IPS-NIHi11 (cell line): Measurements from ENCODE around the gene UNK.
"Not testable (repeated sequence)": the region's sequence is repeated elsewhere in the genome, so short reads cannot be mapped to it uniquely, and the experiment has no call there.

Experiments used
- DNase-seq: peaks from one replicate; pipeline ENCODE4 v3.0.0; 2012; ENCODE audit warnings: mixed read lengths, low spot score

The UNK gene

GRCh38 chr17:75807861-75808260 lies 23.3 kb downstream of the UNK start:
- DNase-seq, result no peak

- no peak for DNase-seq
Measured at GRCh38 chr17:75808549-75808904, 23.9 kb downstream of the UNK start.

GRCh38 chr17:75808905-75809621 lies 24.5 kb downstream of the UNK start:
- DNase-seq, result no peak

GRCh38 chr17:75809631-75810111 lies 25.1 kb downstream of the UNK start:
- no peak for DNase-seq

GRCh38 chr17:75810216-75810615 lies 25.6 kb downstream of the UNK start:
- DNase-seq, result no peak

- DNase-seq, result not testable (repeated sequence)
Measured at GRCh38 chr17:75810756-75811155, 26.1 kb downstream of the UNK start.

GRCh38 chr17:75811174-75811573 lies 26.6 kb downstream of the UNK start:
- DNase-seq, result no peak

- no peak for DNase-seq
Measured at GRCh38 chr17:75812096-75813013, 27.7 kb downstream of the UNK start.

GRCh38 chr17:75813081-75814020 lies 28.7 kb downstream of the UNK start:
- DNase-seq, result no peak

- DNase-seq, result no peak
Measured at GRCh38 chr17:75814021-75814395, 29.4 kb downstream of the UNK start.

GRCh38 chr17:75814900-75815373 lies 30.3 kb downstream of the UNK start:
- no peak for DNase-seq

- DNase-seq, result no peak
Measured at GRCh38 chr17:75815399-75815798, 30.8 kb downstream of the UNK start.

- DNase-seq, result no peak
Measured at GRCh38 chr17:75816693-75817092, 32.1 kb downstream of the UNK start.

- no peak for DNase-seq
Measured at GRCh38 chr17:75817571-75817970, 33.0 kb downstream of the UNK start.

- no peak for DNase-seq
Measured at GRCh38 chr17:75818326-75818885, 33.8 kb downstream of the UNK start.

GRCh38 chr17:75819116-75819515 lies 34.5 kb downstream of the UNK start:
- DNase-seq, result no peak

- DNase-seq, result no peak
Measured at GRCh38 chr17:75819678-75820077, 35.1 kb downstream of the UNK start.

- no peak for DNase-seq
Measured at GRCh38 chr17:75820094-75821080, 35.8 kb downstream of the UNK start.

- DNase-seq, result no peak
Measured at GRCh38 chr17:75821552-75821951, 36.9 kb downstream of the UNK start.

- DNase-seq, result peak; percentile 60
Measured at GRCh38 chr17:75822119-75822799, 37.7 kb downstream of the UNK start.
